IMR-90 (cell line): ENCODE results near the gene PDE6B.

Source experiments
- CEBPB ChIP-seq: IDR thresholded peaks from 2 replicates; pipeline ENCODE4 v1.6.1; 2012; ENCODE audit warnings: low read depth, low read length, improper control_type of control experiment
- CHD1 ChIP-seq: IDR thresholded peaks from 2 replicates; pipeline ENCODE4 v1.6.1; 2012; ENCODE audit warnings: low read depth, low read length, improper control_type of control experiment
- MAFK ChIP-seq: IDR thresholded peaks from 2 replicates; pipeline ENCODE4 v1.6.1; 2012; ENCODE audit warnings: low read depth, low read length, improper control_type of control experiment
- MAZ ChIP-seq: IDR thresholded peaks from 2 replicates; pipeline ENCODE4 v1.6.1; 2012; ENCODE audit warnings: low read depth, mild to moderate bottlenecking, low read length, improper control_type of control experiment, moderate library complexity, borderline replicate concordance
- MXI1 ChIP-seq: IDR thresholded peaks from 2 replicates; pipeline ENCODE4 v1.6.1; 2012; ENCODE audit warnings: low read depth, mild to moderate bottlenecking, low read length, moderate library complexity, borderline replicate concordance
- POLR2A ChIP-seq: IDR thresholded peaks from 2 replicates; pipeline ENCODE4 v1.6.1; 2012; ENCODE audit warnings: mild to moderate bottlenecking, low read depth, low read length
- RAD21 ChIP-seq: IDR thresholded peaks from 2 replicates; pipeline ENCODE4 v1.6.1; 2012; ENCODE audit warnings: low read length, improper control_type of control experiment
- RCOR1 ChIP-seq: IDR thresholded peaks from 2 replicates; pipeline ENCODE4 v1.6.1; 2012; ENCODE audit warnings: mild to moderate bottlenecking, low read length, improper control_type of control experiment; ENCODE audit not compliant: insufficient replicate concordance
- RFX5 ChIP-seq: IDR thresholded peaks from 2 replicates; pipeline ENCODE4 v1.8.0; 2012; ENCODE audit warnings: low read depth, mild to moderate bottlenecking, low read length, moderate library complexity
- USF2 ChIP-seq: fragments of 150-350 bp; IDR thresholded peaks from 2 replicates; pipeline ENCODE4 v1.6.1; 2017; ENCODE audit warnings: mild to moderate bottlenecking, antibody characterized with exemption, low read length, low read depth
- TF ChIP-seq, protein P1 (sequence below): conservative IDR thresholded peaks from 2 replicates; pipeline ENCODE4 v1.5.1; 2012; ENCODE audit warnings: mild to moderate bottlenecking, low read depth, low read length, improper control_type of control experiment
- TF ChIP-seq, protein P2 (sequence below): fragments of 150-350 bp; IDR thresholded peaks from 2 replicates; pipeline ENCODE4 v1.6.1; 2016; ENCODE audit warnings: low read depth, mild to moderate bottlenecking, low read length, moderate library complexity, borderline replicate concordance

DNA sequence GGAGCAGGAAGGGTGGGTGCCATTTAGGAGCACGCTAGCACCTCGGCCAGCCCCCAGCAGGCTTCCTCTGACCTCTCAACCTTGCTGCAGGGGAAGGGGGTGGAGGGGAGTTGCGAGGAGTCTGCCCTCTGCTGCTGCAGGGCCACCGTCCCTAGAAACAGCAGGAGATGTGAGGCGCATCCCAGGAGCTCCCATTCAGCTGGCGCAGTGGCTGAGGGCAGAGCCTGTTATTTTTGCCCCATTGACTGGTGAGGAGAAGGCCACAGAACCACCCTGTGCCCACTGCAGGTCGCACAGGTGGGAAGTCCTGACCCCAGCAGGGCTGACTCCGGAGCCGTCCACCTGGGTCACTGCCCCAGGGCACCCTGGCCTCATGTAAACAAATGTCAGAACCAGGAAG, 8.0 kb downstream of the PDE6B start:
- TF ChIP-seq, protein P1, sequence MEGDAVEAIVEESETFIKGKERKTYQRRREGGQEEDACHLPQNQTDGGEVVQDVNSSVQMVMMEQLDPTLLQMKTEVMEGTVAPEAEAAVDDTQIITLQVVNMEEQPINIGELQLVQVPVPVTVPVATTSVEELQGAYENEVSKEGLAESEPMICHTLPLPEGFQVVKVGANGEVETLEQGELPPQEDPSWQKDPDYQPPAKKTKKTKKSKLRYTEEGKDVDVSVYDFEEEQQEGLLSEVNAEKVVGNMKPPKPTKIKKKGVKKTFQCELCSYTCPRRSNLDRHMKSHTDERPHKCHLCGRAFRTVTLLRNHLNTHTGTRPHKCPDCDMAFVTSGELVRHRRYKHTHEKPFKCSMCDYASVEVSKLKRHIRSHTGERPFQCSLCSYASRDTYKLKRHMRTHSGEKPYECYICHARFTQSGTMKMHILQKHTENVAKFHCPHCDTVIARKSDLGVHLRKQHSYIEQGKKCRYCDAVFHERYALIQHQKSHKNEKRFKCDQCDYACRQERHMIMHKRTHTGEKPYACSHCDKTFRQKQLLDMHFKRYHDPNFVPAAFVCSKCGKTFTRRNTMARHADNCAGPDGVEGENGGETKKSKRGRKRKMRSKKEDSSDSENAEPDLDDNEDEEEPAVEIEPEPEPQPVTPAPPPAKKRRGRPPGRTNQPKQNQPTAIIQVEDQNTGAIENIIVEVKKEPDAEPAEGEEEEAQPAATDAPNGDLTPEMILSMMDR, result no peak
- TF ChIP-seq USF2 (no peak), POLR2A (no peak), RFX5 (no peak), MAFK (no peak), MAZ (no peak), RAD21 (no peak), RCOR1 (no peak), CHD1 (no peak), CEBPB (no peak), MXI1 (no peak)
- TF ChIP-seq, protein P2, sequence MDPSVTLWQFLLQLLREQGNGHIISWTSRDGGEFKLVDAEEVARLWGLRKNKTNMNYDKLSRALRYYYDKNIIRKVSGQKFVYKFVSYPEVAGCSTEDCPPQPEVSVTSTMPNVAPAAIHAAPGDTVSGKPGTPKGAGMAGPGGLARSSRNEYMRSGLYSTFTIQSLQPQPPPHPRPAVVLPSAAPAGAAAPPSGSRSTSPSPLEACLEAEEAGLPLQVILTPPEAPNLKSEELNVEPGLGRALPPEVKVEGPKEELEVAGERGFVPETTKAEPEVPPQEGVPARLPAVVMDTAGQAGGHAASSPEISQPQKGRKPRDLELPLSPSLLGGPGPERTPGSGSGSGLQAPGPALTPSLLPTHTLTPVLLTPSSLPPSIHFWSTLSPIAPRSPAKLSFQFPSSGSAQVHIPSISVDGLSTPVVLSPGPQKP, result no peak
